ENCODE measurements around the gene FEM1A.
"Not testable (repeated sequence)": the region's sequence is repeated elsewhere in the genome, so short reads cannot be mapped to it uniquely, and the experiment has no call there.

Gene FEM1A

DNA sequence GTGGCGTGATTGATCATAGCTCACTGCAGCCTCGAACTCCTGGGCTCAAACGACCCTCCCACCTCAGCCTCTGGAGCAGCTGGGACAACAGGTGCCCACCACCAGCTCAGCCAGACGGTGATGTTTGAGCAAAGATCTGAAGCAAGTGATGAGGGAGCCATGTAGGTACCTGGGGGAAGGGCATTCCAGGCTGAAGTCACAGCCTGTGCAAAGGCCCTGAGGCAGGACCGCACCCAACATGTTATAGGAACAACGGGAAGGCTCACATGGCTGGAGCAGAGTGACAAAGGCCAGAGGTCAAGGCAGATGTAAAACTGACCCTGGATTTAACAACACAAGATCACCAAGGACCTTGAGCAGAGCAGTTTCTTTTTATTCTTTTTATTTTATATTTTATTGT is 14.8 kb downstream of the FEM1A start:
- no peak for ATAC-seq (replicated peaks)

DNA sequence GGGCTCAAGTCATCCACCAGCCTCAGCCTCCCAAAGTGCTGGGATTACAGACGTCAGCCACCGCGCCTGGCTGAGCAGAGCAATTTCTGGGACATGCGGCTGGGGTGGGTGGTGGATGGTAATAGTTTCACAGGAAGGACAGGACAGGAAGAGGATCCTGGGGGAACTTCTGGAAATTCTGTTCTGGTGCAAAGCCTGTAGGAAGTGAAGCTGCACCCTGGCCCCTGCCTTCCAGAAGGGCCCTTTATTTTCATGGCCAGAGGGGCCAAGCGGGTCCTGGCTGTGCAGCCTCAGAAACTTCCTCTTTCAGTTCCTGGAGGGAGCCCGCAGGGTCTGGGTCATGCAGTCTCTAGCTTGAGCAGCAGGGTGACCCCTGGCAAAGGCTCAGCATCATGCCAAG is 15.7 kb downstream of the FEM1A start:
- DNase-seq (no peak), ATAC-seq (replicated peaks) (no peak)
- Mint-ChIP-seq H3K27me3 (no peaks in the 10 kb centered on the region), H3K27ac (no peak overlapping the region), H3K4me3 (no peak overlapping the region), H3K9me3 (no peaks in the 10 kb centered on the region), H3K36me3 (ENCODE audit: insufficient read depth) (peaks cover 3% of the 10 kb centered on the region), H3K4me1 (ENCODE audit: low read depth in 2 of 2) (peaks cover 10% of the 10 kb centered on the region in 2 donors)

More for the DNA sequence above, 14.8 kb downstream of the FEM1A start:
- no peak for DNase-seq
- no peak overlapping the region for H3K4me3 Mint-ChIP-seq
- H3K4me1 Mint-ChIP-seq (ENCODE audit: low read depth in 2 of 2) = peaks cover 4 to 7% of the 10 kb centered on the region in 2 donors
- H3K27ac Mint-ChIP-seq = no peak overlapping the region
- H3K9me3 Mint-ChIP-seq = no peaks in the 10 kb centered on the region
- peaks cover 3% of the 10 kb centered on the region for H3K36me3 Mint-ChIP-seq (ENCODE audit: insufficient read depth)
- no peaks in the 10 kb centered on the region for H3K27me3 Mint-ChIP-seq

DNA sequence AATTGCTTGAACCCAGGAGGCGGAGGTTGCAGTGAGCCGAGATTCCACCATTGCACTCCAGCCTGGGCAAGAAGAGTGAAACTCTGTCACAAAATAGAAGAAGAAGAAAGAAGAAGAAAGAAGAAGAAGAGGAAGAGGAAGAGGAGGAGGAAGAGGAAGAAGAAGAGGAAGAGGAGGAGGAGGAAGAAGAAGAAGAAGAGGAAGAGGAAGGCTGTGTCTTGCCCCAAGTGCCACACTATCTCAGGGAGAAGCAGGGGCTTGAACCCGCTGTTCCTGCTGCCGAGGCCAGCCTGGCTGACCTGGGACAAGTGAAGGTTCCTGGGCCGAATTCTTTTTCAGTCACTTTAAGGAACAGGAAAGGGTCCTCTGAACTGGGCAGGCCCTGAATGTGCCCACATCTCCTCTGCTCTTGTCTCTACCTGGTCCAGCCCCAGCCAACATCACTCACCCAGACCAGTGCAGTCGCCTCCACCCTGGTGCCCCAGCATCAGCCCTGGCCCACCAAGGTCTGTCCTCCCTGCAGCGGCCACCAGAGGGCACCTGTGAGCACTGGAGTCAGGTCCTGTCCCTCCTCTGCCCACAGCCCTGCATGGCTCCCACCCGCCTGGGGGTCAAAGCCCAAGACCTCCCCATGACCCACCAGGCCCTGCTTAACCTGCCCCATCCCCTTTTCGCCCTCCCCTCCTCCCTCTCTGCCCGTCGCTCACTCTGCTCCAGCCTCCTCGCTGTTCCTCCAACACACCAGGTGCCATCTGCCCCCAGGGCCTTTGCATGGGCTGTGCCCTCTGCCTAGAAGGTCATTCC is 20.0 kb downstream of the FEM1A start:
- H3K9me3 Mint-ChIP-seq = no peaks in the 10 kb centered on the region
- H3K4me3 Mint-ChIP-seq = no peak overlapping the region
- peaks cover 15% of the 10 kb centered on the region for H3K36me3 Mint-ChIP-seq (ENCODE audit: insufficient read depth)
- H3K4me1 Mint-ChIP-seq (ENCODE audit: low read depth in 2 of 2) = peaks cover 13 to 19% of the 10 kb centered on the region in 2 donors
- peak; percentile 91 to 92 (median 92) for DNase-seq
- peak overlapping the region in 1 of 2 donors; percentile 42 for H3K27ac Mint-ChIP-seq
- peak; percentile 73 for ATAC-seq (replicated peaks)
- H3K27me3 Mint-ChIP-seq = no peaks in the 10 kb centered on the region

DNA sequence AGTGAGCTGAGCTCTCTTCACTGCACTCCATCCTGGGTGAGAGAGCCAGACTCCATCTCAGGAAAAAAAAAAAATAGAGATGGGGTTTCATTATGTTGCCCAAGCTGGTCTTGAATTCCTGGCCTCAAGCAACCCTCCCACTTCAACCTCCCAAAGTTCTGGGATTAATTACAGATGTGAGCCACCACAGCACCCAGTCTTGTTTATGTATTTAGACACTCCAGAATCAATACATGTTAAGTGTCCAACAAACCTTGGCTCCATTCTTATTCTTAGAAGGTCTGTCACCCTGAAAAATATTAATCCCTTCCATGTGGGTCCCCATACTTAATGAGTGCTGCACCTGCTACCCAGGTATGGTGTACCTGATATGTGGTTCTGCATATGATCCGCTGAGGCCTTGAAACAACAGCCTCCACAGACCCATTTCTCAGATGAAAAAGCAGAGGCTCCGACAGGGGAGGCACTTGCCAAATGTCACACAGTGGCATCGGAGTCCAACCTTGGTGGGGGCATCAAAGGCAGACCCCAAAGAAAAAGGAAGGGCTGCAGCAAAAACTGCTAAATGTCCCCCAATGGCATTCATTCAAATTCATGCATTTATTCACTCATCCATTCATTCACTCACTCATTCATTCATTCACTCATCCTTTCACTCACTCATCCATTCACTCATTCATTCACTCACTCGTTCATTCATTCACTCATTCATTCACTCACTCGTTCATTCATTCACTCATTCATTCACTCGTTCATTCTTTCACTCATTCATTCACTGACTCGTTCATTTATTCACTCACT is 23.3 kb downstream of the FEM1A start:
- DNase-seq = no peak
- no peak for ATAC-seq (replicated peaks)
- no peaks in the 10 kb centered on the region for H3K27me3 Mint-ChIP-seq
- no peaks in the 10 kb centered on the region for H3K9me3 Mint-ChIP-seq
- H3K36me3 Mint-ChIP-seq (ENCODE audit: insufficient read depth) = peaks cover 35% of the 10 kb centered on the region
- peak overlapping the region in 1 of 2 donors; percentile 68 for H3K4me3 Mint-ChIP-seq
- peak overlapping the region in 1 of 2 donors; percentile 18 for H3K27ac Mint-ChIP-seq
- peaks cover 14 to 15% of the 10 kb centered on the region in 2 donors for H3K4me1 Mint-ChIP-seq (ENCODE audit: low read depth in 2 of 2)

DNA sequence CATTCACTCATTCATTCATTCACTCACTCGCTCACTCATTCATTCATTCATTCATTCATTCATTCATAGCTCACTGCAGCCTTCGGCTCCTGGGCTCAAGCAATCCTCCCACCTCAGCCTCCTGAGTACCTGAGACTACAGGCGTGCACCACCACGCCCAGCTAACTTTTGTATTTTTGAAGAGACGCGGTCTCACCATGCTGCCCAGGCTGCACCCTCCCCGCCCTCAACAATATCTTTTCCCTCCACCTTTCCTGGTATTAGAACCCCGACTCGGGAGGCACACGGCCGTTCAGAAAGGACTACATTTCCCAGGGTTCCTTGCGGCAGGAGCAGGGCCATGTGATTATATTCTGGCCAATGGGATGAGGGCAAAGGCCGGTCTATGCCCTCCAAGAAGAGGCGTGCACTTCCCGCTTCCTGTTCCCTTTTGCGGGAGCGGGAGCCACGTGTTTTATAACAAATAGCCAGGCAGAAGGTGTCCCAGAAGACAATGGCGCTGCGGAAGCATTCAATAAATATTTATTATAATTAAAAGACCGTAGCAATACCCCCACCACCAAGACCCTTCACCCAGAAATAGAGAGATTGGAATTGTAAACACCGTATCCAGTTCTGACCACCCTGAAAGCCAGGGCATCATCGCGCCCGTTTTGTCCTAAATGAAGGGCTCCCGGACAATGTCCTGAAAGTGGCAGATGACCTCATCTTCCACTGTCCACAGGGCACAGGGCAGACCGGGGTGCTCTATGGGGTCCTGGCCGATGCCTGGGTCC is 24.1 kb downstream of the FEM1A start:
- peak; percentile 65 to 73 (median 66) for DNase-seq
- Mint-ChIP-seq H3K9me3 (no peaks in the 10 kb centered on the region), H3K27me3 (no peaks in the 10 kb centered on the region), H3K4me3 (peak overlapping the region; percentile 68 to 73), H3K36me3 (ENCODE audit: insufficient read depth) (peaks cover 40% of the 10 kb centered on the region), H3K4me1 (ENCODE audit: low read depth in 2 of 2) (peaks cover 14% of the 10 kb centered on the region in 2 donors), H3K27ac (peak overlapping the region; percentile 18 to 32)
- peak; percentile 89 for ATAC-seq (replicated peaks)

DNA sequence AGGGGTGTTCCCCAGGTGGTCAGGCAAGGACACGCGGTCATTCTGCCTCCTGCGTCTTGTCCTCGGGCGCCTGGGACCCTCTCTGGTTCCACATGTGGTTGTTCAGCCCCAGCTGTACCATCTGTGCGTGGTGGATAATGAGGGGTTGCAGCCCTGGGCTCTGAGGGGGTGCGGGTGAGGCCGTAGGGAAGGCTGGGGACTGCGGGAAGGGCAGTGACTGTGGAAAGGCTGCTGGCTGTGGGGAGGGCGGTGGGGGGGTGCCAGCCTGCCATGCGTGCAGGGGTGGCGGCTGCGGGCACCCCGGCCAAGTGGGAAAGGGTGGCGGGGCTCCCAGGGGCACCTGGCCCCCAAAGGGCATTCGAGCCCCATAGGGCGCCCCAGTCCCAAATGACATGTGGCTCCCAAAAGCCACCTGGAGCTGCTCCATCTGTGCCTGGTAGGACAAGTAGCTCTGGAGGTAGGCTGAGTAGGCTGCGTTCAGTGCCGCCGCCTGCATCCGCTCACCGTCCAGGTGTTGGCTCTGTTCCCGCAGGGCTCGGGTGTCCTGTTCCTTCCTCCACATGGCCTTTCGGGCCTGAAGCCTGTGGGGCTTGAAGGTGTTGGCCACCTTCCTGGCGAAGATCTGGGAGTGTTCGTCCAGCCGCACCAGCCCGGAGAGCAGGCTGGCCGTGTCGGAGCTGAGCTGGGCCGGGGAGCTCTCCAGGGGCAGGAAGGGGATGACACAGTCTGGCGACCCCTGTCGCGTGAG is 24.8 kb downstream of the FEM1A start:
- Mint-ChIP-seq H3K4me1 (ENCODE audit: low read depth in 2 of 2) (peaks cover 14 to 16% of the 10 kb centered on the region in 2 donors), H3K9me3 (no peaks in the 10 kb centered on the region), H3K27ac (peak overlapping the region in 1 of 2 donors; percentile 18), H3K36me3 (ENCODE audit: insufficient read depth) (peaks cover 41% of the 10 kb centered on the region), H3K4me3 (no peak overlapping the region), H3K27me3 (no peaks in the 10 kb centered on the region)
- no peak for ATAC-seq (replicated peaks)
- DNase-seq = no peak

DNA sequence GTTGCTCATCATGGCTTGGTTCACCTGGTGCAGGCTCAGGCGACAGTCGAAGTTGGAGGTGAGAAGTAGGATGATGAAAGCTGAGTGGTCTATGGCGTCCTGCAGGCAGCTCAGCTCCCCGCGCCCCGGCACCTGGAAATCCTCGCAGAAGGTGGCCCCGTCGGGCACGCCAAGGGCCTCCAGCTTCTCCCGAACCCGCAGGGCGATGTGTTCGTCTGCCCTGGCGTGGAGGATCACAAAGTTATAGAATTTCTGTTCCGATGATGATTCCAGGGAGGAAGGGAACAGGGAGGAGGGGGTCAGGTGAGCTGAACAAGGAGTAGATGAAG is 25.4 kb downstream of the FEM1A start:
- no peak for DNase-seq
- H3K27me3 Mint-ChIP-seq = no peaks in the 10 kb centered on the region
- H3K4me3 Mint-ChIP-seq = peak overlapping the region in 1 of 2 donors; percentile 44
- ATAC-seq (replicated peaks) = no peak
- peak overlapping the region; percentile 62 to 79 for H3K27ac Mint-ChIP-seq
- H3K9me3 Mint-ChIP-seq = no peaks in the 10 kb centered on the region
- H3K4me1 Mint-ChIP-seq (ENCODE audit: low read depth in 2 of 2) = peaks cover 9 to 14% of the 10 kb centered on the region in 2 donors
- H3K36me3 Mint-ChIP-seq (ENCODE audit: insufficient read depth) = peaks cover 41% of the 10 kb centered on the region

DNA sequence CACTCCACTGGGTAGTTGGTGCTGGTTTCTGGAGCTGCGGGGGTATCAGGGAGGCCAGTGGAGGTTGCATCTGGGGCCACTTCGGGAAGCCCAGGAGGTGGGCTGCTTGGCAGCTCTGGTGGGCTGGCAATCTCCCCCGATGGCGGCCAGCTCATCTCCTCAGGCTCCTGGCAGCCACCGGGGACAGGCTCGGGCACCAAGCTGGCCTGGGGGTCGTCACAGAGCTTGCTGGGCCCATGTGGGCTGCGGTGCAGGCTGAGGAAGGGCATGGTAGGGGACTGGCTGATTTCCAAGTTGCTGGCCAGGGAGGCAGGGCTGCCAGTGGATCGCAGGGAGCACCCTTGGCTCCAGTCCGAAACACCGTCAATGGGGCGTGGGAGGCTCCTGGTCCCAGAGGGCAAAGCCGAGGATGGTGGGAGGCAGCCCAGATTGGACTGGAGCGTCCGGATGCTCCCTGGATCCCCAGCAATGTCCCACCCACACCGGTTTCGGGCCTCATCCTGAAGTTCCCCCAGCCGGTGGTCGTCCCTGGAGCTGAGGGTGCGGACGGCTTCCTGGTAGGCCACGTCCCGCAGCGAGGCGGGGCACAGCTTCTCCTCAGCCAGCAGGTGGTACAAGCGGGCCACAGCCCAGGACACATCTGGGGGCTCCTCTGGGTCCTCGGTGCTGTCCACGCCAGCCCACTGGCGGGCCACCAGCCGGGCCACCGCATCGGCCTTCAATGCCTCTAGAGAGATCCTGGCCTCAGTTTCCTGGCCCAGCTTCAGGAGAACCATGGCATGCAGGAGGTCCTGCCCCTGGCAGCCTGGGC is 26.1 kb downstream of the FEM1A start:
- DNase-seq = no peak
- peaks cover 9 to 13% of the 10 kb centered on the region in 2 donors for H3K4me1 Mint-ChIP-seq (ENCODE audit: low read depth in 2 of 2)
- H3K36me3 Mint-ChIP-seq (ENCODE audit: insufficient read depth) = peaks cover 41% of the 10 kb centered on the region
- H3K9me3 Mint-ChIP-seq = no peaks in the 10 kb centered on the region
- peak overlapping the region; percentile 62 to 79 for H3K27ac Mint-ChIP-seq
- no peaks in the 10 kb centered on the region for H3K27me3 Mint-ChIP-seq
- peak overlapping the region in 1 of 2 donors; percentile 44 for H3K4me3 Mint-ChIP-seq
- no peak for ATAC-seq (replicated peaks)

DNA sequence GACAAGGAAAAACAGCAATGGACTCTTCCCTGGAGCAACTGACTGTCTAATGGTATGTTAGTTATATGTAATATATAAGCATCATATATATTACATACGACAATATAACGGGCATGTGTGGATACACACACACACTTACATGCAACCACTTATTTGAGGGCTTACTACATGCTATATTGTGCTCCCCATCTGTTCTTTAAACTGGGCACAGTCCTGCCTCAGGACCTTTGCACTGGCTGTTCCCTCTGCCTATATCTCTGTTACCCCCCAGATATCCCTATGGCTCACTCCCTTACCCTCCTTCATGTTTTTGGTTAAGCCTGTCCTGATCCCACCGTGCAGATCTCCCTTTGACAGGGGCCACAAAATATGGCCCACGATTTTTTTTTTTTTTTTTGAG is 29.7 kb downstream of the FEM1A start:
- Mint-ChIP-seq H3K9me3 (no peaks in the 10 kb centered on the region), H3K27me3 (no peaks in the 10 kb centered on the region), H3K36me3 (ENCODE audit: insufficient read depth) (peaks cover 35% of the 10 kb centered on the region), H3K4me1 (ENCODE audit: low read depth in 2 of 2) (peaks cover 0 to 4% of the 10 kb centered on the region in 2 donors), H3K4me3 (no peak overlapping the region), H3K27ac (no peak overlapping the region)
- no peak for DNase-seq
- ATAC-seq (replicated peaks) = no peak

DNA sequence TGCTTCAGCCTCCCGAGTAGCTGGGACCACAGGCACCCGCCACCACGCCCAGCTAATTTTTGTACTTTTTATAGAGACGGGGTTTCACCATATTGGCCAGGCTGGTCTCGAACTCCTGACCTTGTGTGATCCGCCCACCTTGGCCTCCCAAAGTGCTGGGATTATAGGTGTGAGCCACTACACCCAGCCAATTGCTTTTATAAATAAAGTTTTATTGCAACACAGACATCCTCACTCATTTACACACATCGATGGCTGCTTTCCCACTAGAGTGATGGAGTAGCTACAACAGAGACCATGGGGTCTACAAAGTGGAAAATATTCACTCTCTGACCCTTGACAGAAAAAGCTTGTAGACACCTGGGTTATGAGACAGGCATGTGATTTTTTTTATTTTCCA is 30.8 kb downstream of the FEM1A start:
- not testable (repeated sequence) for H3K27me3 Mint-ChIP-seq; DNase-seq; ATAC-seq (replicated peaks); H3K4me1 Mint-ChIP-seq (ENCODE audit: low read depth in 2 of 2); H3K9me3 Mint-ChIP-seq; H3K27ac Mint-ChIP-seq; H3K4me3 Mint-ChIP-seq
- H3K36me3 Mint-ChIP-seq (ENCODE audit: insufficient read depth) = peaks cover 28% of the 10 kb centered on the region

DNA sequence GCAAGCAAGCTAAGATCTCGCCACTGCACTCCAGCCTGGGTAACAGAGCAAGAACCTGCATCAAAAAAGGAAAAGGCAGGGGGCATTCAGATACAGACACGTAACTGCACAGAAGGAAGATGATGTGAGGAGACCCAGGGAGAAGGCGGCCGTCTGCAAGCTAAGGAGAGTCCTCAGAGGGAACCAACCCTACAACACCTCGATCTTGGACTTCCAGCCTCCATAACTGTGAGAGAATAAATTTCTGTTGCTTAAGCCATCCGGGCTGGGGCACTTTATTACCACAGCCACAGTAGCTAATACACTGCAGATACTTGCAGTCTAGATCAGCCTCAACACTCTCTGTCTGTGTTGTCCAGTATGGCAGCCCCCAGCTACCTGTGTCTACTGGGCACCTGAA is 32.0 kb downstream of the FEM1A start:
- Mint-ChIP-seq H3K27me3 (no peaks in the 10 kb centered on the region), H3K27ac (peak overlapping the region in 1 of 2 donors; percentile 84), H3K4me3 (no peak overlapping the region), H3K9me3 (no peaks in the 10 kb centered on the region), H3K36me3 (ENCODE audit: insufficient read depth) (peaks cover 32% of the 10 kb centered on the region), H3K4me1 (ENCODE audit: low read depth in 2 of 2) (peaks cover 3 to 4% of the 10 kb centered on the region in 2 donors)
- ATAC-seq (replicated peaks) = no peak
- no peak for DNase-seq

DNA sequence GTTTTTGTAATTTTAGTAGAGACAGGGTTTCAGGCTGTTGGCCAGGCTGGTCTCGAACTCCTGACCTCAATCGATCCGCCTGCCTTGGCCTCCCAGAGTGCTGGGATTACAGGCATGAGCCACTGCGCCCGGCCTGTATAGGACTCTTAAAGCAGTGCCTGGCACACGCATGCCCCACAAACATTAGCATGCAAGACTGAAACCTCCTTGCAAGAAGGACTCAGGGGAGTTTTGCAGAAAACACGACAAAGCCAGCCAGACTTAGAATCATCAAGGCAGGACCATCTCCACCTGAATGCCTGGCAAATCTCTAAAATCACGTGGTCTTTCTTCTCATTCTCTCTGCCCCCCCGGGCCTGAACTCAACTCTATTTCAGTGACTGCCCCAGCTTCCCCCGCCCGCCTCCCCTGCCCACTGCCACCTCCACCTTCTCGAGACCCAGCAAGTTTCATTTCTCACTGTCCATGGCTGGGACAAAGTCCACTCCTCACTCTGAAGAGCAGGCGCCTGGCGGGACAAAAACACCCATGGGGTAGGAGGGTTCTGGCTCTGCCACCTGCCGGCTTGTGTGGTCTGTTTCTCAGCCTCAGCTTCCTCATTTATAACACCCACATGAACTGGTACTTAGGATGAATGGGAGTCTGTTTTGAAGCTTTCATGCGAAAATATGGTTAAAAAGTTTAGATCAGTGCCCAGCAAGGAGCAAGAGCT is 37.6 kb downstream of the FEM1A start:
- DNase-seq = no peak
- H3K4me1 Mint-ChIP-seq (ENCODE audit: low read depth in 2 of 2) = peaks cover 21 to 27% of the 10 kb centered on the region in 2 donors
- H3K9me3 Mint-ChIP-seq = no peaks in the 10 kb centered on the region
- peak; percentile 30 for ATAC-seq (replicated peaks)
- H3K4me3 Mint-ChIP-seq = peak overlapping the region; percentile 70 to 90
- H3K27me3 Mint-ChIP-seq = no peaks in the 10 kb centered on the region
- H3K27ac Mint-ChIP-seq = peak overlapping the region; percentile 71 to 93
- peaks cover 11% of the 10 kb centered on the region for H3K36me3 Mint-ChIP-seq (ENCODE audit: insufficient read depth)

All from effector memory CD8-positive, alpha-beta T cell (primary cell).